ENCODE results near the gene SCAMP4.

The SCAMP4 gene

GRCh38 chr19:1947651-1948209 lies 42.5 kb downstream of the SCAMP4 start:
- Histone ChIP-seq H3K4me1 (ENCODE audit: insufficient read depth, low read length) (peaks cover 3% of the 10 kb centered on the region; the same call in 1 of the 2 replicates), H3K36me3 (ENCODE audit: insufficient read depth, low read depth, low read length) (peaks cover 9% of the 10 kb centered on the region; the same call in 1 of the 2 replicates), H3K27ac (ENCODE audit: low read length) (no peak overlapping the region), H3K9me3 (ENCODE audit: insufficient read depth, low read depth, low read length) (no peaks in the 10 kb centered on the region), H3K27me3 (ENCODE audit: insufficient read depth, low read length) (no peaks in the 10 kb centered on the region), H3K4me3 (ENCODE audit: low read length) (no peak overlapping the region), H3K9ac (ENCODE audit: low read depth, low read length) (no peak overlapping the region)

DNA sequence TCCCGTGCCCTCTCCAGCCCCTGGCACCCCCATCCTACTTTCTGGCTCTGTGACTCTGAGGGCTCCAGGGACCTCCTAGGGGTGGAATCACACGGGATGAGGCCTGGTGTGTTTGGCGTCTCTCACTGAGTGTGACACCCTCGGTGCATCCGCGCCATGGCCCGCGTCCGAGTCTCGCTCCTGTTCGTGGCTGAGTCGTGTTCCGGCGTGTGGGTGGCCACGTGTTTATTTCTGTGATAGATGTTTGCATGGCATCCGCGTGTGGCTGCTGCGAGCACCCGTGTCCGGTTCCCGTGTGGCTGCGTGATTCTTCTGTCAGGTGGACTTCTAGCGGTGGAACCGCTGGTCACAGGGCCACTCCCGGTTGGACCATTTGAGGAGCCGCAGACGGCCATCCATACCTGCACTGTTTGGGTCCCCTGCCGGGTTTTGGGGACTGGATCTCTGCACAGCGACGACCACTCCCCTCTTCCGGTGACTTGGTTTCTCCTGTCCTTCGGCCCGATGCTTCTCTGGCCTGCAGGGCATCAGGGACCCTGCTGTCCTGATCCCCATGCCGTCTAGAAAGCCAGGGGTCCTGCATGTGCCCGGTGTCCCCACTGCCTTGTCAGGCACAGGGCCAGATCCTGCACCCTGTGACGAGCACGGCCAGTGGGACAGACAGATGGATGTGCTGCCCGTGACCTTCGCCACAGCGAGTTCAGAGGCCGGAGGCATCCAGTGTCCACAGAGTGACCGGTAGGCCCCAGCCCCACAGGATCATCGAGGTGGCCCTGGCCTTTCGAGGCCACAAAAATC lies 44.3 kb downstream of the SCAMP4 start:
- Histone ChIP-seq H3K4me1 (ENCODE audit: insufficient read depth, low read length) (no peaks in the 10 kb centered on the region), H3K27me3 (ENCODE audit: insufficient read depth, low read length) (no peaks in the 10 kb centered on the region), H3K9me3 (ENCODE audit: insufficient read depth, low read depth, low read length) (no peaks in the 10 kb centered on the region), H3K9ac (ENCODE audit: low read depth, low read length) (no peak overlapping the region), H3K36me3 (ENCODE audit: insufficient read depth, low read depth, low read length) (peaks cover 14% of the 10 kb centered on the region; the same call in 1 of the 2 replicates), H3K4me3 (ENCODE audit: low read length) (no peak overlapping the region), H3K27ac (ENCODE audit: low read length) (no peak overlapping the region)

- Histone ChIP-seq H3K9ac (ENCODE audit: low read depth, low read length) (no peak overlapping the region), H3K27ac (ENCODE audit: low read length) (no peak overlapping the region), H3K9me3 (ENCODE audit: insufficient read depth, low read depth, low read length) (no peaks in the 10 kb centered on the region), H3K4me3 (ENCODE audit: low read length) (no peak overlapping the region), H3K36me3 (ENCODE audit: insufficient read depth, low read depth, low read length) (peaks cover 14% of the 10 kb centered on the region; the same call in 1 of the 2 replicates), H3K27me3 (ENCODE audit: insufficient read depth, low read length) (no peaks in the 10 kb centered on the region), H3K4me1 (ENCODE audit: insufficient read depth, low read length) (no peaks in the 10 kb centered on the region)
Measured at GRCh38 chr19:1950640-1951039, 45.4 kb downstream of the SCAMP4 start.

DNA sequence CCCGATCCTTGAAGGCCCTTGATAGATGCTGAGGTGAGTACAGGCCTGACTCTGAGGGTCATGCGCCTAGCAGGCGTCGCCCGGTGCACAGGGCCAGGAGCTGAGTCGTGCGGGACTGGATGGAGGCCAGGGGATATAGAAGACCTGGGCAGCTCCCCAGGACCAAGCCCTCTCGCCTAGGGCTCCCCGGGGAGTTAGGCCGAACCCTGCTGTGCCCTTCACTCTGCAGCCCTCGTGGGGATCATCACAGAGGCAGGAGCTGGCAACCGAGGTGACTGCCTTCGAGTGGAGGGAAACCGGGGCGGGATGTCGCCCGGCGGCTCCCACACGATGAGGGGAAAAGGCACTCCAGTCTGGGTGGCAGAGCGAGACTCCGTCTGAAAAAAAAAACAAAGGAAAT lies 47.4 kb downstream of the SCAMP4 start:
- no peak overlapping the region for H3K27ac ChIP-seq (ENCODE audit: low read length)
- no peaks in the 10 kb centered on the region for H3K4me1 ChIP-seq (ENCODE audit: insufficient read depth, low read length)
- H3K27me3 ChIP-seq (ENCODE audit: insufficient read depth, low read length), result no peaks in the 10 kb centered on the region
- peaks cover 14% of the 10 kb centered on the region; the same call in 1 of the 2 replicates for H3K36me3 ChIP-seq (ENCODE audit: insufficient read depth, low read depth, low read length)
- H3K4me3 ChIP-seq (ENCODE audit: low read length), result no peak overlapping the region
- no peaks in the 10 kb centered on the region for H3K9me3 ChIP-seq (ENCODE audit: insufficient read depth, low read depth, low read length)
- no peak overlapping the region for H3K9ac ChIP-seq (ENCODE audit: low read depth, low read length)

GRCh38 chr19:1953037-1953436 lies 47.8 kb downstream of the SCAMP4 start:
- no peaks in the 10 kb centered on the region for H3K4me1 ChIP-seq (ENCODE audit: insufficient read depth, low read length)
- peaks cover 14% of the 10 kb centered on the region; the same call in 1 of the 2 replicates for H3K36me3 ChIP-seq (ENCODE audit: insufficient read depth, low read depth, low read length)
- H3K27ac ChIP-seq (ENCODE audit: low read length), result no peak overlapping the region
- H3K27me3 ChIP-seq (ENCODE audit: insufficient read depth, low read length), result no peaks in the 10 kb centered on the region
- no peaks in the 10 kb centered on the region for H3K9me3 ChIP-seq (ENCODE audit: insufficient read depth, low read depth, low read length)
- H3K4me3 ChIP-seq (ENCODE audit: low read length), result no peak overlapping the region
- no peak overlapping the region for H3K9ac ChIP-seq (ENCODE audit: low read depth, low read length)

- no peak overlapping the region for H3K9ac ChIP-seq (ENCODE audit: low read depth, low read length)
- H3K4me3 ChIP-seq (ENCODE audit: low read length), result no peak overlapping the region
- H3K9me3 ChIP-seq (ENCODE audit: insufficient read depth, low read depth, low read length), result no peaks in the 10 kb centered on the region
- H3K27ac ChIP-seq (ENCODE audit: low read length), result no peak overlapping the region
- H3K36me3 ChIP-seq (ENCODE audit: insufficient read depth, low read depth, low read length), result peaks cover 14% of the 10 kb centered on the region; the same call in 1 of the 2 replicates
- no peaks in the 10 kb centered on the region for H3K27me3 ChIP-seq (ENCODE audit: insufficient read depth, low read length)
- no peaks in the 10 kb centered on the region for H3K4me1 ChIP-seq (ENCODE audit: insufficient read depth, low read length)
Measured at GRCh38 chr19:1953441-1954094, 48.4 kb downstream of the SCAMP4 start.

GRCh38 chr19:1954532-1954933 lies 49.3 kb downstream of the SCAMP4 start:
- Histone ChIP-seq H3K4me1 (ENCODE audit: insufficient read depth, low read length) (no peaks in the 10 kb centered on the region), H3K36me3 (ENCODE audit: insufficient read depth, low read depth, low read length) (peaks cover 14% of the 10 kb centered on the region; the same call in 1 of the 2 replicates), H3K9ac (ENCODE audit: low read depth, low read length) (no peak overlapping the region)

GRCh38 chr19:1955171-1956121 lies 50.2 kb downstream of the SCAMP4 start:
- H3K27ac ChIP-seq (ENCODE audit: low read length), result no peak overlapping the region
- H3K9me3 ChIP-seq (ENCODE audit: insufficient read depth, low read depth, low read length), result no peaks in the 10 kb centered on the region
- no peaks in the 10 kb centered on the region for H3K27me3 ChIP-seq (ENCODE audit: insufficient read depth, low read length)
- H3K4me3 ChIP-seq (ENCODE audit: low read length), result no peak overlapping the region
- peaks cover 12% of the 10 kb centered on the region; the same call in 1 of the 2 replicates for H3K36me3 ChIP-seq (ENCODE audit: insufficient read depth, low read depth, low read length)
- H3K9ac ChIP-seq (ENCODE audit: low read depth, low read length), result no peak overlapping the region
- no peaks in the 10 kb centered on the region for H3K4me1 ChIP-seq (ENCODE audit: insufficient read depth, low read length)

More at GRCh38 chr19:1954532-1954933, 49.3 kb downstream of the SCAMP4 start:
- Histone ChIP-seq H3K9me3 (ENCODE audit: insufficient read depth, low read depth, low read length) (no peaks in the 10 kb centered on the region), H3K27ac (ENCODE audit: low read length) (no peak overlapping the region), H3K27me3 (ENCODE audit: insufficient read depth, low read length) (no peaks in the 10 kb centered on the region), H3K4me3 (ENCODE audit: low read length) (no peak overlapping the region)

GRCh38 chr19:1956122-1956494 lies 50.9 kb downstream of the SCAMP4 start:
- Histone ChIP-seq H3K36me3 (ENCODE audit: insufficient read depth, low read depth, low read length) (peaks cover 9% of the 10 kb centered on the region; the same call in 1 of the 2 replicates), H3K9me3 (ENCODE audit: insufficient read depth, low read depth, low read length) (no peaks in the 10 kb centered on the region), H3K4me3 (ENCODE audit: low read length) (no peak overlapping the region), H3K27me3 (ENCODE audit: insufficient read depth, low read length) (no peaks in the 10 kb centered on the region), H3K4me1 (ENCODE audit: insufficient read depth, low read length) (no peaks in the 10 kb centered on the region), H3K9ac (ENCODE audit: low read depth, low read length) (no peak overlapping the region), H3K27ac (ENCODE audit: low read length) (no peak overlapping the region)

- Histone ChIP-seq H3K4me3 (ENCODE audit: low read length) (no peak overlapping the region), H3K9me3 (ENCODE audit: insufficient read depth, low read depth, low read length) (no peaks in the 10 kb centered on the region), H3K36me3 (ENCODE audit: insufficient read depth, low read depth, low read length) (peaks cover 9% of the 10 kb centered on the region; the same call in 1 of the 2 replicates), H3K27ac (ENCODE audit: low read length) (no peak overlapping the region), H3K4me1 (ENCODE audit: insufficient read depth, low read length) (no peaks in the 10 kb centered on the region), H3K9ac (ENCODE audit: low read depth, low read length) (no peak overlapping the region), H3K27me3 (ENCODE audit: insufficient read depth, low read length) (no peaks in the 10 kb centered on the region)
Measured at GRCh38 chr19:1956868-1957492, 51.8 kb downstream of the SCAMP4 start.
